Hematopoietic multipotent progenitor cell treated with erythropoietin and hydrocortisone succinate and interleukin-3 and kit ligand, for 17 days (in vitro differentiated cells): Measurements from ENCODE around the gene SPATA2L.

Experiments
- DNase-seq: peaks from one replicate; pipeline ENCODE4 v3.0.0-alpha.2; 2015; ENCODE audit warnings: low spot score

Gene SPATA2L

GRCh38 chr16:89656435-89657121, 44.9 kb downstream of the SPATA2L start:
- DNase-seq: no peak

DNA sequence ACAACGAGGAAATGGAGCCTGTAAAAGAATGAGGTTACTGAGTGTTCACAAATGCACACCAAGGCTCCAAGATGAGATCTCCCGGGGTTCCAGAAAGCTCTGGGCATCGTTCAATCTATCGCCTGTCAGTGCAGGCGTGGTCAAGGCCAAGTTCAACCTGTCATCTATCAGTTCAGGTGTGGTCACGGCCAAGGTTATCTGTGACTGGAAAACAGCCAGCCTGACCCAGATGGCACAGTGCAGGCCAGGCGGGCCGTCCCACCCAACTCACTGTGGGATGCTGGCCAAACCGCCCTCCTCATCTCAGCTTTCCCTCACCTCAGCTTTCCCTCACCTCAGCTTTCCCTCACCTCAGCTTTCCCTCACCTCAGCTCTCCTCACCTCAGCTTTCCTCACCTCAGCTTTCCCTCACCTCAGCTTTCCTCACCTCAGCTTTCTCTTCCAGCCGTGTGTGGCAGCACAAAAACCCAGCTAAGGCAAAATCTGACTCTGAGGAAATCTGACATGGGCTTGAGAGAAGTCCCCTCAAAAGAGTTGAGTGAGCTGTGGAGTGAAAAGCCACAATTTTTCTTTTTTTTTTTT, 46.4 kb downstream of the SPATA2L start:
- peak; percentile 31 for DNase-seq

GRCh38 chr16:89653656-89654295, 47.7 kb downstream of the SPATA2L start:
- DNase-seq: no peak

DNA sequence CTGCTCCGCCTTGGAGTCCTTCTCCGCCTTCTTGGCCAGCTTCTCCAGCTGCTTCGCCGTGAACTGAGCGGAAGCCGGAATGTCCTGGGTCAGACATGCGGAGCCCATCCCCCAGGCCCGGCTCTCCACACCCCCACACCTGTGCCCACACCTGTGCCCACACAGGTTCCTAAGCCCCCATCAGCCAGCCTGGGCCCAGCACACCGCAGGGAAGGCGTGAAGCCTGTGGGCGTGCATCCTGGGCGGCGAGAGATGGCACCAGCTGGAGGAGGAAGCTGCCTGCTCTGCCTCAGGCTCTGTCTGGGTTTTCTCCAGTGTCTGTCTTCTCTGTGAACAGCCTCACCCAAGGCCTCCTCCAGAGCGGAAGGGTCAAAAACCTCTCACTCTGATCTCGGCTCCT, 49.9 kb downstream of the SPATA2L start:
- no peak for DNase-seq

- DNase-seq: no peak
These were observed 54.6 kb downstream of the SPATA2L start for GRCh38 chr16:89646906-89647305.
